ENCODE data around the gene ANKRD40.
"Not testable (repeated sequence)": the region's sequence is repeated elsewhere in the genome, so short reads cannot be mapped to it uniquely, and the experiment has no call there.

ANKRD40 gene

GRCh38 chr17:50685691-50686493 is 21.8 kb downstream of the ANKRD40 start:
- DNase-seq, result no peak

DNA sequence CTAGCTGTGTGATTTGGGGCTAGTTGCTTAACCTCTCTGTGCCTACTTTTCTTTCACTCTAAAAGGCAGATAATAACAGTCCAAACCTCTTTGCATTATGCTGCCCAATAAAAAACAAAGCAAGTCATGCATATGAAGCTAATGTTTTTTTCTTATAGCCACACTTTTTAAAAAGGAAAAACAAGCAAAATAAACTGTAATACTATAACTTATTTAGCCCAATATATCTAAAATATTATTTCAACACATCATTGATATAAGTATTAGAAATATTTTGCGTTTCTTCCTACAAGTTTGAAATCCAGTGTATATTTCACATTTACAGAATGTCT is 22.4 kb downstream of the ANKRD40 start:
- no peak for DNase-seq

DNA sequence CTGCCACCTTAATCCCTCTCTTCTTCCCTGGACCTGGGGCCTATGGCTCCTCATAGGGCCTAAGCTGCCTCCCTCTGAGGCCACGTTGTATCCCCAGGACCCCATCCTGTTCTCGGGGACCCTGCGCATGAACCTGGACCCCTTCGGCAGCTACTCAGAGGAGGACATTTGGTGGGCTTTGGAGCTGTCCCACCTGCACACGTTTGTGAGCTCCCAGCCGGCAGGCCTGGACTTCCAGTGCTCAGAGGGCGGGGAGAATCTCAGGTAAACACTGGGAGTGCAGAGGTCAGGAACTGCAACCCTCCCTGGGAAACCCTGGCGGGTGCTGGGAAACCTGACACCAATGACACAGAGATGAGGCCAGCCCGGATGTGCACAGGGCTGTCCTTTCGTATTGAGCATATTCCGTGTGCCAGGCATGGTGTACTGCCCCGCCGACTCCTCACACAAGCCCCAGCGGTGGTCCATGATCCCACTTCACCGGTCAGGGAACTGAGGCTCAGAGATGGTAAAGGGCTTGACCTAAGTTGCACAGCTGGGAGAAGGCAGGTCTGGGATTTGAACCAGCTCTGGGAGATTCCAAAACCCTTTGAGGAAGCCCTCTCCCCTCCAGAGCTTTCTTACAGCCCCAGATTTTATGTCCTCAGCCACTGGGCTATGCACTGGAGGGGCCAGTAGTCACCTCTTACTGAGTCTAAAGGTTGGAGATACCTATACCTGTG is 22.9 kb downstream of the ANKRD40 start:
- no peak for DNase-seq

- DNase-seq, result no peak
Measured at GRCh38 chr17:50684288-50684611, 23.5 kb downstream of the ANKRD40 start.

DNA sequence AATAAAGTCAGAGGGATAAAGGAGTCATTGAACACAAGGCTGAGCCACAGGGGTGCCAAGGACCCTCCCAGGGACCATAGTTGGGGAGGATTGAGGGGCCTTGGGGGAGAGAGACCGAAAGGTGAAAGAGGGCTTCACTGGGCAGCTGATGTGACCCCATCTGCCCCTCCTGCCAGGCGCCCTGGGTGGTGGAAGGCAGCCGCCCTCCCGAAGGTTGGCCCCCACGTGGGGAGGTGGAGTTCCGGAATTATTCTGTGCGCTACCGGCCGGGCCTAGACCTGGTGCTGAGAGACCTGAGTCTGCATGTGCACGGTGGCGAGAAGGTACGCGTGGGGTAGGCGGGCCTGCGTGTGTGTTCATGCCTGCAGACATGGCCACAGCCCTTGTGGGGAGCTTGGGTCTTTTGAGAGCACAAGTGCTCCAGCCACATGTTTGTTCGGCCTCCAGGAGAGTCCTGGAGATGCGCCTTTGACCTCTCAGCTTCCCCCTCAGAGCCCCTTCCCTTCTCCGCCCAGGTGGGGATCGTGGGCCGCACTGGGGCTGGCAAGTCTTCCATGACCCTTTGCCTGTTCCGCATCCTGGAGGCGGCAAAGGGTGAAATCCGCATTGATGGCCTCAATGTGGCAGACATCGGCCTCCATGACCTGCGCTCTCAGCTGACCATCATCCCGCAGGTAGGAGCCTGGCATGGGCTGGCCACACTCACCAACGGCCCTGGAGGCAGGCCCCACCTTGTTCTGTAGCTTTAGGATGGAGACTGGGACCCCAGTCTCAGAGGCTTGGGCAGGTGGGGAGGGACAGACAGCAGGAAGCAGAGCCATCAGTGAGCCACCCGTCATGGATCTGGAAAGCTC is 24.1 kb downstream of the ANKRD40 start:
- no peak for DNase-seq

GRCh38 chr17:50682938-50683337 is 24.8 kb downstream of the ANKRD40 start:
- DNase-seq, result no peak

DNA sequence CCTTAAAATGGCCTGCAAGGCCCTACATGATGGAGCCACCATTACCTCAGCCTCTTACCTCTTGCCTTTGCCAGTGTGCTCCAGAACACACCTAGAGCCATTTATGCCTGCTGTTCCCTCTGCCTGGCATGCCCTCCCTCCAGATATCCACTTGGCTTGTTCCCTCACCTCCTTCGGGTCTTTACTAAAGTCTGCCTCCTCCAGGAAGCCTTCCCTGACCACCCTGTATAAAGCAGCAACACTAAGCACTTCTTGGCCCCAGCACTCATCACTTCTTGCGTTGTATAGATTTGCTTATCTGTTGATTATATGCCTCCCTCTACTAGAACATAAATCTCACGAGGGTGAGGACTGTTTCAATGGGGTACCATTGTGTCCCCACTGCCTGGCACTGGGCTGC is 25.3 kb downstream of the ANKRD40 start:
- DNase-seq, result no peak

GRCh38 chr17:50681263-50682200 is 26.2 kb downstream of the ANKRD40 start:
- DNase-seq, result no peak

GRCh38 chr17:50680543-50681262 is 27.0 kb downstream of the ANKRD40 start:
- not testable (repeated sequence) for DNase-seq

DNA sequence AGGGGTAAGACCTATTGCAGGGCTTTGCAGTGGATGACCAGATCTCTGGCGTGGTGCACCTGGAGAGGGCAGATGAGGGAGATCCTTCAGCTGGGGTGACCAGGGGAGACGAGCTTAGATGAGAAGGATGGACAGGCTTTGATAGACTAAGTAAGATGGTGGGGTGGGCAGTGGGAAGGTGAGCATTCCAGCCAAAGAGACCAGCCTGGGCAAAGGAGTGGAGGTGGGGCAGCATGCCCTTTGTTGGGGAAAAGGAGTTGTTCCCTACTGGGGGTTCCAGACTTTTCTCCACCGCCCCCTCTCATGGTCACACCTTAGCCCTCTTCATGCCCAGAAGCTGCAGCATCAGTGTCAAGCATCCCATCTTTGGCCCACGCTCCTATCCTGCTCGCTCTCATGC is 27.6 kb downstream of the ANKRD40 start:
- no peak for DNase-seq

- DNase-seq, result no peak
Measured at GRCh38 chr17:50679008-50679544, 28.6 kb downstream of the ANKRD40 start.

GRCh38 chr17:50677851-50678375 is 29.8 kb downstream of the ANKRD40 start:
- no peak for DNase-seq

- DNase-seq, result no peak
Measured at GRCh38 chr17:50676065-50676975, 31.4 kb downstream of the ANKRD40 start.

DNA sequence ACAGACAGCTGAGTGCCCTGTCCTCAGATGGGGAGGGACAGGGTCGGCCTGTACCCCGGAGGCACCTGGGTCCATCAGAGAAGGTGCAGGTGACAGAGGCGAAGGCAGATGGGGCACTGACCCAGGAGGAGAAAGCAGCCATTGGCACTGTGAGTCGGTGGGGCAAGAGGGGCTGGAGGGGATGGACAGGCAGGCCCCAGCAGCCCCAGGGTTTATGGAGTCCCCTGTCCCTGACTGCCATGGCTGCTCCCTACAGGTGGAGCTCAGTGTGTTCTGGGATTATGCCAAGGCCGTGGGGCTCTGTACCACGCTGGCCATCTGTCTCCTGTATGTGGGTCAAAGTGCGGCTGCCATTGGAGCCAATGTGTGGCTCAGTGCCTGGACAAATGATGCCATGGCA is 32.1 kb downstream of the ANKRD40 start:
- no peak for DNase-seq

DNA sequence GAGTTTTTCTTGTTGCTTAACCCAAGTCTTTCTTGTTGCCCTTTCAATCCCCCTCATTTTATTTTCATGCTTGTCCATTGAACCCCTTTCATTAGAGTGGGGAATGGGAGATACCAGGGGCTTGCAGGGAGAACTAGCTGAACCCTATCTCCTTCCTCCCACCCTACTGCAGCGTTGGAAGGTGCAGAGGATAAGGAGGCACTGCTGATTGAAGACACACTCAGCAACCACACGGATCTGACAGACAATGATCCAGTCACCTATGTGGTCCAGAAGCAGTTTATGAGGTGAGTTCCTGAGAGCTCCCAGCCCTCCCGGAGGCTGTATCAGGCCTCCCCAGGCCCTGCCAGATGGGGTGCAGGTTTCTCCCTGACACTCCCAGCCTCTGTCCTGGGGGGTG is 32.5 kb downstream of the ANKRD40 start:
- DNase-seq, result no peak

GRCh38 chr17:50672831-50673551 is 34.7 kb downstream of the ANKRD40 start:
- DNase-seq, result no peak

DNA sequence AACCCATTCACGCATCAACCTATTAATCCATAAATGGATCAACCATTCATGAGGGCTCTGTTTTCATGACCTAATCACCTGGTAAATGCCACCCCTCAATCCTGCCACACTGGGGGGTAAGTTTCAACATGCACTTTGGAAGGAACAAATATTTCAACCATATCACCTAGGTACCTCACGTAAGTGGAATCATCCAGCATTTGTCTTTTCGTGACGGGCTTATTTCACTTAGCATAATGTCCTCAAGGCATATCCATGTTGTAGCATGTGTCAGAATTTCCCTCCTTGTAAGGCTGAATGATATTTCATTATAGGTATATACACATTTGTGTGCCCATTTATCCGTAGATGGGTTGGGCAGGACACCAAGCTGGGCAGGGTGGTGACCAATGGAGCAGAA is 35.6 kb downstream of the ANKRD40 start:
- DNase-seq, result no peak

- no peak for DNase-seq
Measured at GRCh38 chr17:50668838-50669581, 38.7 kb downstream of the ANKRD40 start.

Measured in stimulated activated CD4-positive, alpha-beta T cell treated with anti-CD3 and anti-CD28 coated beads, Interleukin-1b, Interleukin-23, amount 100 ng/mL, for 48 hours (primary cell).